Measurements from ENCODE around the gene ART5.
"Not testable (repeated sequence)": the region's sequence is repeated elsewhere in the genome, so short reads cannot be mapped to it uniquely, and the experiment has no call there.

ART5 gene

GRCh38 chr11:3657331-3657730 is 15.5 kb upstream of the ART5 start:
- DNase-seq: not testable (repeated sequence)

- DNase-seq: no peak
These were observed 13.8 kb upstream of the ART5 start for GRCh38 chr11:3655547-3655946.

GRCh38 chr11:3652514-3652913 is 10.7 kb upstream of the ART5 start:
- not testable (repeated sequence) for DNase-seq

GRCh38 chr11:3649374-3649773 is 7.6 kb upstream of the ART5 start:
- not testable (repeated sequence) for DNase-seq

DNA sequence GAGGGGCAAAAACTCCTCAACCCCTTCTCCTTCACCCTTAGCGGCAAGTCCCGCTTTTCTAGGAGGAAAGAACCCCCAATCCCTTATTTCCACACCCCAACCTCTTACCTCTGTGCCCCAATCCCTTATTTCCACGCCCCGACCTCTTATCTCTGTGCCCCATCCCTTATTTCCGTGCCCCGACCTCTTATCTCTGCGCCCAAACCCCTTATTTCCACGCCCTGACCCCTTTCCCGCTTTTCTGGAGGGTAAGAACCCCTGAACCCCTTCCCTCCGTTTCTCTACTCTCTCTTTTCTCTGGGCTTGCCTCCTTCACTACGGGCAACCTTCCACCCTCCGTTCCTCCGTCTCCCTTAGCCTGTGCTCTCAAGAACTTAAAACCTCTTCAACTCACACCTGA is 7.1 kb upstream of the ART5 start:
- DNase-seq: not testable (repeated sequence)

DNA sequence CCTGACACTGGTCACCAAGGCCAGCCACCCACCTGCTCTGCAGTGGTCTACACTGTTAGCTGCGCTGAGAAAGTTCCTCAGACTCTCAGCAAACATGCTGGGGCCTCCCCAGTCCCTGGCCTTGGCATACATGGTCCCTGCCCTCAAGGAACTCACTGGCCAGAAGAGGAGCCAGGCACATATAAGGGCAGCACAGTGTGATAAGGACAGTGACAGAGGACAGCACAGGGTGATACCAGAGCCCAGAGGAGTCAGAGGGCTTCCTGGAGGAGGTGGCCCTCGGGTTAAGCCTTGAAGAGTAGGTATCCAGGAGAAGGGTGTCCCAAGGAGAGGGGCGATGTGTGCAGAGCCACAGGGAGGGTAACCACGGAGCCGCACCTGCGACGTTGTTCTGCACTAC is 3.8 kb upstream of the ART5 start:
- no peak for DNase-seq

DNA sequence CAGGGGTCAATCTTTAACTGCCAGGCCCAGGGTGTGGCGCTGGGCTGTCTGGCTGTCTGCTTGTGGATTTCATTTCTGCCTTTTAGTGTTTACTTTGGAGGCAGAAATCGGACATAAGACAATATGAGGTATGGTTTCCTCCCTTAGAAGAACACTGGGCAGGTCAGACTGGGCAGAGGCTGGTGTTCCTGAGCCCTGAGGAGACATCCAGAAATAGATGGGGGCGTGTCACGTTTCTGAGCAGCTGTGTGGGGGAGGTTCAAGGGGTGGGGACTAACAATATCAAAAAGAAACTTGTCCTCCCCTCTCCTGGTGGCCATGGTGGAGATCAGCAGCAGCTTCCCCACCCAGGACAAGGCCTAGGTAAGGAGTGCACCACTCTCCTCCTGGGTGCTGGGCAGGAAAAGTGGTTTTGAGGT is 3.0 kb upstream of the ART5 start, which contains the start of gene ART1:
Gene ART1, plus strand, starts transcription at position 312 of the 419 bp plus-strand sequence. CDS start 14,086 bp downstream, outside the sequence.
- DNase-seq: no peak

DNA sequence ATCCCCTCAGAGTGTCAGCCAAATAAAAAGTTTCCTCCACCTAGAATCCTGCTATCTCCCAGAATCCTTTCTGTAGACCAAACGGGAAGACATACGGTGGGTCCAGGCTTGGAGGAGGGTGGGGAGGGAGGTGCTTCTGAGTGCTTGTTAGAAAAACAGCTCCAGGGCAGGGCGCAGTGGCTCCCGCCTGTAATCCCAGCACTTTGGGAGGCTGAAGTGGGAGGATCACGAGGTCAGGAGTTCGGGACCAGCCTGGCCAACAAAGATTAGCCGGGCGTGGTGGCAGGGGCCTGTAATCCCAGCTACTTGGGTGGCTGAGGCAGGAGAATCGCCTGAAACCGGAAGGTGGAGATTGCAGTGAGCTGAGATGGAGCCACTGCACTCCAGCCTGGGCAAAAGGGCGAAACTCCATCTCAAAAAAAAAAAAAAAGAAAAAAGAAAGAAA is 1.3 kb upstream of the ART5 start:
- DNase-seq: peak; percentile 30

DNA sequence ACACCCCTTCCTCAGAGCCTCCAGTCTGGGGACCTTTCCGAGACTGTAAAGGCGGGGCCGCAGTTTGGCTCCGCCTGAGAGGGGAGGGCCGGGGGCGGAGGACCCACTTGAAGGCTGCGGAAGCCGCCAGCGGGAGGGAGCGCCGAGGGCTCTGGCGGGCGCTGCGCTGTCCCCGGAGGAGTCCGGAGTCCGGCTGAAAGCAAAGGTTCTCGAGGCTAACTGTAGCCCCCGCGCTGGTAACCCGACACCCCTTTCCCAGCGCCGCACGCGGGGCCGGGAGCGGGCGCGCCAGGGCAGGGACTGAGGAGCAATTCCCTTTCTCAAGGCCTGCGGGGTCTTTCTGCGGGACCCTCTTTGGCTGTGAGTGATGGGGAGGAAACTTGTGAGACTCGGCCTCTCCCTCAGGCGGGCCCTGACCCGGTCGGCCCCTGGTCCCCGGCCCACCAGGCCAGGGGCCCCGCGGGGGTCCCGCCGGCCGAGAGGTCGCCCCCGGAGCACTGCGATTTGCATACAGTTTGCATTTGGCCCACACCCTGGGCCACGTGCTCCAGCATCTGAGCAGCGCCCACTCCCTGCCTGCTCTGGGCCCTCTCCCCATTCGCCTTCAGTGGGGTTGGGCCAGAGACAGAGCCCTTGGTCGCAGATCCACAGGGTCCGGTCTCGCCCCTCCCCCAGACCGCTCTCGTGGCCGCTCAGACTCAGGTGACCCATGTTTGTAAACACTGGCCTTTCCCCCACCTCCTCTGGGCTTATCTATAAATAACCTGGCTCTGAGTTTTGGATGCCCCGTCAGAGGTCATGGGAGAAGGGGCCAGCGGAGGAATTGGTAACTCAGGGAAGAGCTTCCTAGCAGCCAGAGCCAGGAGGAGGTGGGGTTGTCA is 519 bp upstream of the ART5 start:
- no peak for DNase-seq

DNA sequence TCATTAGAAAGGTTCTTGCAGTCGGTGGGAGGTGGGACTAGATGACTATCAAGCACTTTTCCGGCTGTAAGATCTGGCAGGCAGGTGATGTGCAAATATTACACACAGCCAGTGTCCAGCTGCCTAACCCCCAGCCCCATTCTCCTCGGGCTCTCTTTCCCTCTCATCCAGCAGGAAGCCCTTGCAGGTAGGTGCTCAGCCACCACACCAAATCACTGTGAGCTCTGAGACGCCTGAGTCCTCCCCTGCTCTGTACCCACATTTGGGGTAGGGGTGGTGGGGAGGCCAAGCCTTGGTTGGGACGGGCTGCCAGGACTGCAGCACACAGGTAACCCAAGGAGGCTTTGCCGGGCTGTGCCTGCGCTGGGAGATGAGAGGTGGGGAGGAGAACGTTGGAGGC is 601 bp downstream of the ART5 start:
- DNase-seq: no peak

DNA sequence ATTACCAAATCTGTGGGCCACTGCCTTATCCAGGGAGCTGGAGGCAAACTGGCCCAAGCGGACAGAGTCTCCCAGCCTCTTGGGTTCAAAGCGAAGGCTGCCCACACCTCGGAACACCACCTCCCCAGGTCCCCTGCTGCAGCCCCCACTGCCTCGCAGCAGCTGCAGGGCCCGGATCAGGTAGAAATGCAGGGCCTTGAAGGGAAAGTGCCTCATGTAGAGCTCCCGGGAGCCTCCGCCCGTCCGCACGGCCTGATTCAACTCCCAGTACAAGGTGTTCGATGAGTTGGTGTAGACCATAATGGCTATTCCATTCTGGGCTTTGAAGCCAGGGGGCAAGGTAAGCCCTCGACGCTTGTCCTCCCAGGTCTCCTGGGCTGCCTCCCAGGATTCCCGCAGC is 2.0 kb downstream of the ART5 start:
- DNase-seq: no peak

- no peak for DNase-seq
These were observed 3.3 kb downstream of the ART5 start for GRCh38 chr11:3638513-3638912.

GRCh38 chr11:3637201-3637600 is 4.6 kb downstream of the ART5 start:
- no peak for DNase-seq

DNA sequence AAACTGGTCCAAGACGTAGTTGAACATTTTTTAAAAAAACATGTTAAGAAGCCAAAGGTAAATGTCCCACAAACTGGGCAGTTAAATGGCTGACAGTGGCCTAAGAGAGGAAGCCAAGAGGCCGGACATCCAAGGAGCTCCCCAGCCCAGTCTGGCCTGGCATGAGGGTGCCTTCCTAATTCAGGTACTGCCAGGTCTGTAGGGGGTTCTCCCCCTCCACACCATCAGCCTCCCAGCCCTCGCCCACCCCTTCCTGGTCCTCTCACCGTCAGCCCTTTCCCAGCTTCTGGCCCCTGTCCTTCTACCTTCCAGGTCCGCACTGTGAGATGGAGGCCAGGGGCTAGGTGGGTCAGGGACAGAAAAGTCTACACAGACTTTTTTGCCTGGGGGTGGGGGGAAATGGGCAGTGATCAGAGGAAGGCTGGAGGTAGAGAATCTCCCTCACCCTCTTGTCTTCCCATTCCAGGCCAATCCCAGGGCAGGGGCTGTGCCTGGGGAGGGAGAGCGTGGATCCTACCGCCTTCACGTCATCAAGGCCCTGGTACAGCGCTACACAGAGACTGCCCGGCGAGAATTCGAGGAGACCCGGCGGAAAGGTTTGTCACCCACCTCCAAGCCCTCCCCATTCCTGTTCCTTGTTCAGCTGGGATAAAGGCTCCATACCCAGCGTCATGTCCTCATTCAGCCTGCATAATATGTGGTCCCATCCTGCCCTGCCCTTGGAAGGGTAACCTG is 6.0 kb downstream of the ART5 start:
- no peak for DNase-seq

DNA sequence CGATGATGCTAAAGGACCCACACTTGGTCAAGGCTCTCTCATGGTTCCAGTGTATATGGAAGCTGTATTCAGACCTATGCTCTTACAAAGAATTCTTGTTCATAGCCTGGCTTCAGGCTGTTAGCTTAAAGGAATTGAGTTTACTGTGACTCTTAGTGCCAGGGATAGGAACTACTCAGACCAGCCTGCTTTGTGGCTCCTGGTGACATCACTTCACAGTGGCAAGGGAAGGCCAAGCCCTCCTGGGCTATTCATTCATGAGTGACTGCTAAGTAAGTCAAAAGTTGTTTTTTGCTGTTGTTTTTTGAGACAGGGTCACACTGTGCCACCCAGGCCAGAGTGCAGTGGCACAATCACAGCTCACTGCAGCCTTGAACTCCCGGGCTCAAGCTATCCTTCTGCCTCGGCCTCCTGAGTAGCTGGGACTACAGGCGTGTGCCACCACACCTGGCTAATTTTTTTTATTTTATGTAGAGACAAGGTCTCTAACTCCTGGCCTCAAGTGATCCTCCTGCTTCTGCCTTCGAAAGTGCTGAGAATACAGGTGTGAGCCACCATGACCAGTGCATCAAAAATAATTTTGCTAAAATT is 9.6 kb downstream of the ART5 start:
- DNase-seq: no peak

DNA sequence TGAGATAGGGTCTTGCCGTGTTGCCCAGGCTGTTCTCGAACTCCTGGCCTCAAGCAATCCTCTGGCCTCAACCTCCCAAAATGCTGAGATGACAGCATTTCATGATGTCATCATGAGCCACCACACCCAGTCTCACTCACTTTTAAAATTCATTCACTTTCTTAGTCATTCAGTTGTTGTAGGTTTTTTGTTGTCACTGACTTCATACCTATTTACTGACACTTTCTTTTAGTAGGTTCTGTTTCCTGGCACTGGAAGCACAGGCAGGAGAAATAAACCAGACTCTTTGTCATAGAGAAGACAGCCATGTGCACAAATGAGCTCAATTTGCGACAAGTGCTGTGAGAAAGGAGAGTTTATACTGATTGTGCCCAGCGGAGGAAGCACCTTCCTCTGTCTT is 10.5 kb downstream of the ART5 start:
- no peak for DNase-seq

GRCh38 chr11:3627291-3627690 is 14.5 kb downstream of the ART5 start:
- DNase-seq: no peak

- DNase-seq: no peak
These were observed 15.4 kb downstream of the ART5 start for GRCh38 chr11:3626250-3626960.

- DNase-seq: no peak
These were observed 17.9 kb downstream of the ART5 start for GRCh38 chr11:3623767-3624458.

- no peak for DNase-seq
These were observed 18.7 kb downstream of the ART5 start for GRCh38 chr11:3623121-3623520.

- no peak for DNase-seq
These were observed 19.3 kb downstream of the ART5 start for GRCh38 chr11:3622521-3622920.

GRCh38 chr11:3617990-3618389 is 23.8 kb downstream of the ART5 start:
- no peak for DNase-seq
